CD8-positive, alpha-beta memory T cell (primary cell): ENCODE results near the gene PYGM. TPM values are rescaled to one million over a fixed set of nuclear protein-coding genes. Genes with fewer than 3 reads are reported as not detected.
A peak's percentile ranks its signal among the peaks of the same experiment; 100 is the strongest.

ENCODE experiments used
- CTCF ChIA-PET: fragments of 350-600 bp; sonication (Branson Sonifier 250); formaldehyde crosslinking; loops from one replicate; lab custom pipeline; 2021; ENCODE audit warnings: antibody characterized with exemption; lab: Charles Lee
- POLR2A ChIA-PET: fragments of 350-600 bp; sonication (Branson Sonifier 250); formaldehyde crosslinking; loops from one replicate; lab custom pipeline; 2021; ENCODE audit warnings: antibody characterized with exemption; lab: Charles Lee
- DNase-seq, 5 donors: peaks; one replicate each; pipeline versions ENCODE4 v3.0.0 to v3.0.0-alpha.2; 2020 to 2022; ENCODE audit warnings: mixed read lengths in 1 of 5
- H3K27ac ChIP-seq: one replicate; pipeline ENCODE4 v1.7.0; 2013; ENCODE audit warnings: low read depth, mild to moderate bottlenecking, low read length, moderate library complexity
- H3K27me3 ChIP-seq: 2 replicates; pipeline ENCODE4 v1.7.0; 2013; ENCODE audit warnings: low read length, mild to moderate bottlenecking; ENCODE audit not compliant: insufficient read depth, poor library complexity, severe bottlenecking
- H3K36me3 ChIP-seq: 2 replicates; pipeline ENCODE4 v1.7.0; 2013; ENCODE audit warnings: mild to moderate bottlenecking, low read length, moderate library complexity; ENCODE audit not compliant: insufficient read depth
- H3K4me1 ChIP-seq: 2 replicates; pipeline ENCODE4 v1.7.0; 2013; ENCODE audit warnings: mild to moderate bottlenecking, low read length, moderate library complexity; ENCODE audit not compliant: insufficient read depth
- H3K4me3 ChIP-seq: 2 replicates; pipeline ENCODE4 v1.7.0; 2013; ENCODE audit warnings: mild to moderate bottlenecking, low read length
- H3K9me3 ChIP-seq: 2 replicates; pipeline ENCODE4 v1.7.0; 2013; ENCODE audit warnings: mild to moderate bottlenecking, low read length
- H3K27ac Mint-ChIP-seq, 8 donors: one replicate each; pipeline ENCODE4 v1.8.0; 2020 to 2021; ENCODE audit warnings: mixed read lengths in 8 of 8, mild to moderate bottlenecking in 6 of 8, inconsistent platforms in 3 of 8, moderate library complexity in 3 of 8
- H3K27me3 Mint-ChIP-seq, 2 donors: one replicate each; pipeline ENCODE4 v1.8.0; 2020 to 2021; ENCODE audit warnings: mixed read lengths in 2 of 2, mild to moderate bottlenecking in 1 of 2, moderate library complexity in 1 of 2
- H3K36me3 Mint-ChIP-seq, 3 donors: one replicate each; pipeline ENCODE4 v1.8.0; 2020 to 2021; ENCODE audit warnings: mixed read lengths in 3 of 3, inconsistent platforms in 1 of 3, mild to moderate bottlenecking in 1 of 3
- H3K4me1 Mint-ChIP-seq, 3 donors: one replicate each; pipeline ENCODE4 v1.8.0; 2020 to 2021; ENCODE audit warnings: mixed read lengths in 3 of 3, inconsistent platforms in 1 of 3, mild to moderate bottlenecking in 1 of 3
- H3K4me3 Mint-ChIP-seq, 7 donors: one replicate each; pipeline ENCODE4 v1.8.0; 2020 to 2021; ENCODE audit warnings: mixed read lengths in 7 of 7, mild to moderate bottlenecking in 6 of 7, moderate library complexity in 4 of 7, inconsistent platforms in 2 of 7
- H3K9me3 Mint-ChIP-seq, 5 donors: one replicate each; pipeline ENCODE4 v1.8.0; 2020 to 2022; ENCODE audit warnings: mixed read lengths in 5 of 5, mild to moderate bottlenecking in 3 of 5, moderate library complexity in 2 of 5, inconsistent platforms in 1 of 5
- polyA plus RNA-seq: library from polyadenylated mRNA; unstranded; fragments of 300-500 nt; fragmentation: Illumina TruSeq; gene quantifications from one replicate; pipeline ENCODE4 v1.2.3, GENCODE V29; 2021
- total RNA-seq, 2 experiments: library from RNA; stranded (reverse); gene quantifications; one replicate each; pipeline ENCODE4 v1.2.3, GENCODE V29; 2021

PYGM gene
- total and polyA plus RNA-seq, 3 experiments from 2014 or later: 0.15 to 2.2 (median 2.2) TPM

GRCh38 chr11:64735725-64736259 is 24.0 kb downstream of the PYGM start:
- Mint-ChIP-seq H3K4me3 (peak overlapping the region in 1 of 7 donors; percentile 25), H3K27ac (peak overlapping the region in 5 of 8 donors; percentile 28 to 88 (median 70)), H3K27me3 (peaks cover 0 to 1% of the 10 kb centered on the region in 2 donors), H3K9me3 (no peaks in the 10 kb centered on the region), H3K4me1 (peaks cover 27 to 51% (median 28%) of the 10 kb centered on the region in 3 donors), H3K36me3 (peaks cover 7 to 85% (median 27%) of the 10 kb centered on the region in 3 donors)
- POLR2A ChIA-PET: no interaction called here
- Histone ChIP-seq H3K4me3 (no peak overlapping the region), H3K36me3 (peaks cover 45% of the 10 kb centered on the region), H3K27ac (no peak overlapping the region), H3K9me3 (no peaks in the 10 kb centered on the region), H3K27me3 (no peaks in the 10 kb centered on the region), H3K4me1 (peaks cover 3% of the 10 kb centered on the region)
- CTCF ChIA-PET: interaction anchor here (1.4 to 2.2 kb wide), 2 partner anchors 16 to 47 kb away, joined by 3 to 6 read pairs; no protein-coding TSS in a partner anchor
- no peak for DNase-seq

GRCh38 chr11:64734811-64735724 is 24.7 kb downstream of the PYGM start:
- ChIA-PET CTCF (interaction anchor here (1.4 to 2.2 kb wide), 2 partner anchors 17 to 46 kb away, joined by 3 to 6 read pairs; no protein-coding TSS in a partner anchor), POLR2A (interaction anchor here (1.7 kb wide), 1 partner anchor 7 kb away, joined by 5 read pairs; no protein-coding TSS in a partner anchor)
- H3K9me3 ChIP-seq: no peaks in the 10 kb centered on the region
- no peak overlapping the region for H3K27ac ChIP-seq
- H3K4me3 ChIP-seq: no peak overlapping the region
- no peaks in the 10 kb centered on the region for H3K4me1 ChIP-seq
- peak overlapping the region in 1 of 7 donors; percentile 30 for H3K4me3 Mint-ChIP-seq
- peaks cover 47% of the 10 kb centered on the region for H3K36me3 ChIP-seq
- no peaks in the 10 kb centered on the region for H3K27me3 ChIP-seq
- no peaks in the 10 kb centered on the region for H3K9me3 Mint-ChIP-seq
- H3K27ac Mint-ChIP-seq: peak overlapping the region in 4 of 8 donors; percentile 29 to 52 (median 44)
- peaks cover 0 to 1% of the 10 kb centered on the region in 2 donors for H3K27me3 Mint-ChIP-seq
- no peak for DNase-seq
- peaks cover 4 to 85% (median 22%) of the 10 kb centered on the region in 3 donors for H3K36me3 Mint-ChIP-seq
- peaks cover 21 to 43% (median 23%) of the 10 kb centered on the region in 3 donors for H3K4me1 Mint-ChIP-seq

- DNase-seq: no peak
- Mint-ChIP-seq H3K27ac (peak overlapping the region in 1 of 8 donors; percentile 18), H3K4me3 (no peak overlapping the region), H3K9me3 (peaks cover 0 to 2% (median 0%) of the 10 kb centered on the region in 5 donors), H3K4me1 (peaks cover 15 to 24% (median 20%) of the 10 kb centered on the region in 3 donors), H3K36me3 (peaks cover 4 to 85% (median 26%) of the 10 kb centered on the region in 3 donors), H3K27me3 (peaks cover 0 to 1% of the 10 kb centered on the region in 2 donors)
- ChIA-PET POLR2A (no interaction called here), CTCF (no interaction called here)
- peaks cover 45% of the 10 kb centered on the region for H3K36me3 ChIP-seq
- H3K9me3 ChIP-seq: no peaks in the 10 kb centered on the region
- no peak overlapping the region for H3K4me3 ChIP-seq
- no peak overlapping the region for H3K27ac ChIP-seq
- no peaks in the 10 kb centered on the region for H3K4me1 ChIP-seq
- no peaks in the 10 kb centered on the region for H3K27me3 ChIP-seq
Measured at GRCh38 chr11:64731601-64732000, 28.2 kb downstream of the PYGM start.

- no peak overlapping the region for H3K4me3 ChIP-seq
- no peaks in the 10 kb centered on the region for H3K4me1 ChIP-seq
- Mint-ChIP-seq H3K36me3 (peaks cover 4 to 72% (median 24%) of the 10 kb centered on the region in 3 donors), H3K4me1 (peaks cover 14 to 23% (median 20%) of the 10 kb centered on the region in 3 donors), H3K27ac (peak overlapping the region in 3 of 8 donors; percentile 12 to 78 (median 70)), H3K4me3 (no peak overlapping the region), H3K9me3 (peaks cover 0 to 2% (median 0%) of the 10 kb centered on the region in 5 donors), H3K27me3 (no peaks in the 10 kb centered on the region)
- ChIA-PET POLR2A (no interaction called here), CTCF (interaction anchor here (0.9 kb wide), 2 partner anchors 12 to 13 kb away, joined by 3 read pairs; no protein-coding TSS in a partner anchor)
- peaks cover 29% of the 10 kb centered on the region for H3K36me3 ChIP-seq
- H3K9me3 ChIP-seq: no peaks in the 10 kb centered on the region
- DNase-seq: no peak
- H3K27me3 ChIP-seq: no peaks in the 10 kb centered on the region
- H3K27ac ChIP-seq: no peak overlapping the region
Measured at GRCh38 chr11:64729851-64730382, 29.9 kb downstream of the PYGM start.

- H3K27ac ChIP-seq: no peak overlapping the region
- H3K36me3 ChIP-seq: peaks cover 22% of the 10 kb centered on the region
- H3K27me3 ChIP-seq: no peaks in the 10 kb centered on the region
- no peak overlapping the region for H3K4me3 ChIP-seq
- Mint-ChIP-seq H3K27ac (no peak overlapping the region), H3K27me3 (no peaks in the 10 kb centered on the region), H3K36me3 (peaks cover 4 to 63% (median 20%) of the 10 kb centered on the region in 3 donors), H3K4me3 (no peak overlapping the region), H3K9me3 (peaks cover 0 to 2% (median 0%) of the 10 kb centered on the region in 5 donors), H3K4me1 (peaks cover 13 to 27% (median 26%) of the 10 kb centered on the region in 3 donors)
- H3K4me1 ChIP-seq: peaks cover 2% of the 10 kb centered on the region
- no peak for DNase-seq
- ChIA-PET POLR2A (interaction anchor here (0.6 kb wide), 2 partner anchors 10 to 21 kb away, joined by 4 to 5 read pairs; no protein-coding TSS in a partner anchor), CTCF (interaction anchor here (0.9 kb wide), 1 partner anchor 14 kb away, joined by 3 read pairs; no protein-coding TSS in a partner anchor)
- no peaks in the 10 kb centered on the region for H3K9me3 ChIP-seq
Measured at GRCh38 chr11:64728757-64729365, 30.9 kb downstream of the PYGM start.

- H3K4me1 ChIP-seq: peaks cover 6% of the 10 kb centered on the region
- H3K36me3 ChIP-seq: peaks cover 21% of the 10 kb centered on the region
- no peak for DNase-seq
- peaks cover 11 to 24% (median 20%) of the 10 kb centered on the region in 3 donors for H3K4me1 Mint-ChIP-seq
- H3K27me3 Mint-ChIP-seq: peaks cover 3 to 6% of the 10 kb centered on the region in 2 donors
- no peak overlapping the region for H3K4me3 ChIP-seq
- H3K4me3 Mint-ChIP-seq: no peak overlapping the region
- CTCF ChIA-PET: no interaction called here
- no peaks in the 10 kb centered on the region for H3K9me3 ChIP-seq
- H3K27ac ChIP-seq: no peak overlapping the region
- peaks cover 5% of the 10 kb centered on the region for H3K27me3 ChIP-seq
- H3K27ac Mint-ChIP-seq: peak overlapping the region in 3 of 8 donors; percentile 63 to 70 (median 66)
- POLR2A ChIA-PET: interaction anchor here (0.8 to 1.0 kb wide), 2 partner anchors 13 to 341 kb away, joined by 3 to 6 read pairs; no protein-coding TSS in a partner anchor
- H3K9me3 Mint-ChIP-seq: peaks cover 0 to 2% (median 0%) of the 10 kb centered on the region in 5 donors
- peaks cover 4 to 49% (median 16%) of the 10 kb centered on the region in 3 donors for H3K36me3 Mint-ChIP-seq
Measured at GRCh38 chr11:64726867-64727530, 32.8 kb downstream of the PYGM start.
